ENCODE results near the gene DGKE.

DGKE gene

GRCh38 chr17:56833809-56834379, at the start of gene DGKE, which contains the start of gene C17orf67:
DGKE (plus strand) TSS chr17:56834151; CDS start chr17:56834796, 645 bp downstream.
C17orf67 (minus strand) TSS chr17:56833920; CDS start chr17:56815810, 18,110 bp downstream.
- DNase-seq: no peak

DNA sequence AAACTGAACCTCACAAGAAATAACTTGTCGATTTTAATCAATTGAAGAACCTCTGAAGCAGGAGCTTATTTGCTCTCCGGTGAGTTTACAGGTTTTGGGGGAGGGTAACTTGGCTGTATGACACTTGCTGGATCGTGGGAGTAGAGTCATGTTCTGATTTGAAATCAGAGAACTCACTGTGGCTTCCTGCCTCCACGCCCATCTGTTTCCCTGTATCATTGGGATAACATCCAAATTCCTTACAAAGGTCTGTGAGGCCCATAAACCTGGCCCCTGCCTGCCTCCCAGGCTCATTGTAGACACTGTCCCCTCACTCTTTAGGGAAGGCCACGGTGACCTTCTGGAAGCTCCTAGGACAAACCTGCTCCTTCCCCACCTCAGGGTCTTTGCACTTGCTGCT, 48.5 kb upstream of the DGKE start:
- DNase-seq: no peak

DNA sequence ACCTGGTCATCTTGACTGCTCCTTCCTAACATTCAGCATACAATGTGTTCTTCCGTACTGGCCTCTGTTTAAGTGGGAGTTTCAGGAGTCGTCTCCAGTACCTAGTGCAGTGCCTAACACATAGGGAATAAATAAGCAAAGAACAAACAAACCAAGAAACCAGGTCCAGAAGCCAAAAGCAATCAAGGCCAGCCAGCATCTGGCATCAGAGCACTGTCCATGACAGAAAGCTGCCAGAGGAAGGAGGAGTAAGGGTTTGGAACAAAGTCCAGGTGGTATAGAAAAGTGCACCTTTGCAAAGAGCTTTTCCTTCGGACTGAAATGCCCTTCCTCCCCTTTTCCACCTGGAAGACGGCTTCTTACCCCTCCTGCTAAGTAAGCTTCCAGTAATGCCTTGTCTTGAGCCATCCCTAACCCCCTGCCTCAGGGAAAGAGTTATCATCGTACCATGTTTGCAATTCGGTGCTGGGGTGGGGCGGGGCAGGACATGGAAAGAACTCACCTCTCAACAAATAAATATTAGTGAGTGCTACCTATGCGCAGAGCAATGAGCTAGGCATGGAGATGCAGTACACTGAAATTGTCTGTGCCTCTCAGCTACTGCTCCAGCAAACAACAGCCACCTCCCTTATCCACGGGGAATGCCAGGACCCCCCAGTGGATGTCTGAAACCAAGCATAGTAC, 47.8 kb upstream of the DGKE start:
- no peak for DNase-seq

DNA sequence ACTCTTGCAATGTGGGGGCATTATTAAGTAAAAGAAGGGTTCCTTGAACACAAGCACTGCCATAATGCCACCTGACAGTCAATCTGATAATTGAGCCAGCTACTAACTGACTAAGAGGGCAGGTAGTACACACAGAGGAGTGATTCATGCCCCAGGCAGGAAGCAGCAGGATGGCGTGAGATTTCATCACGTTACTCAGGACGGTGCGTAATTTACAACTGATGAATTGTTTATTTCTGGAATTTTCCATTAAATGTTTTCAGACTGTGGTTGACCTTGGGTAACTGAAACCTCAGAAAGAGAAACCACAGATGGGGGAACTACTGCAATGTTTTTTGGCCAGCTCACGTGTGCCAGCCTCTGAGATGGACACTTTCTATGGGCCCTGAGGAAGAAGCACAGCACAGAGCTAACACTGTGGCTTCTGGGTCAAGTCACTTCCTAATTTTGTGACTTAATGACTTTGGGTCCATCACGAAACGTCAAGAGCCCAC, 46.9 kb upstream of the DGKE start:
- no peak for DNase-seq

- DNase-seq: no peak
These were observed 41.7 kb upstream of the DGKE start for GRCh38 chr17:56792267-56792666.

DNA sequence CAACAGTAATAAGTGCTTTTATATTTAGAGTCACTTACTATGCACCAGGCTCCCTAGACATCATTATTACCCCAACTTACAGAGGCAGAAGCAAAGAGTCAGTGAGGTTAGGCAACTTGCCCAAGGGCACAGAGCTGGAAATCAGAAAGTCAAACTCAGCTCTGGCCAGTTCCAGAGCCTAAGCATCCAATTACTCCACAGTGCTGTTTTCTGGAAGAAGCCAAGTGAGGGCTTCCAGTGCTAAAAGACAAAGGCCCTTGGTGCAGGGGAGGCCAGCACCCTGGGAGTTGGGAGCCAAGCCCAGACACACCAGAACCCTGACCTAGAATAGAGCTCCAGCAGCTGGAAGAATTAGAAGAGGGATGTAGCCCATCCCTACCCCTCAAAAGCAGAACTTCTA, 40.4 kb upstream of the DGKE start:
- no peak for DNase-seq

DNA sequence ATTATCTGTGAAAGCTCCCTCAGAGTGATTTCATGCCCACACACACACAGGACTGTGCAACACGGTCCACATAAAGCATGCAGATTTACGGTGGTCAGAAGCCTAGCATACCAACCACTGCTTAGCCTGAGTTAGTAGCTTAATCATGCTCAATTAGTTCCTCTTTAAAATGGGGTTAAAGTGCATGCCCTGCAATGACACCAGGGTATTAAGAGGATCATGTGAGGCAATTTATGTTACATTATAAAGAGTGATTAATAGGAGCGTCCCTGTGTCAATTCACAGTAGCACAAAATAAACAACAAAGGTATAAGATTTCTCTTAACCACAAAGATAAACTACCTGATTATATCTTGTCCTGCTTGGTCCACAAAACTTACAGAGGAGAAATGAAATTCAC, 40.0 kb upstream of the DGKE start:
- DNase-seq: no peak

- no peak for DNase-seq
These were observed 38.6 kb upstream of the DGKE start for GRCh38 chr17:56795221-56795865.

DNA sequence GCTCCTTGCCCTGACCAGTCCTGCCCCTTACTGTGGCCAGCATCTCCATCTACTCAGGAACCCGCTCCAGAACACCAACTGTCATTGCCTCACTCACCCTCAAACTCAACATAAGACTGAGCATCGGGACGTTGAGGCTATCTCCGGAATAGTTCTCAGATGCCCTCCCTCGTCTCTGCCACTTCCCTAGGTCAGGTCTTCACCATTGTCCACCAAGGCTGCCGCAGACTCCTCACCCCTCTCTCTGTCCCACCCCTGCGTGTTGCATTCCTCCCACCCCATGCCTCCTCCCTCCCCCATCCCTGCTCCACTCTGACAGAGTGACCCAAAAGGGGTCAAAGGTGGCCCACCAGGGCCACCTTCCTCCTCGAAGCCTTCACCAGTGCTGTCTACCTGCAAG, 37.4 kb upstream of the DGKE start:
- DNase-seq: no peak

- no peak for DNase-seq
These were observed 35.0 kb upstream of the DGKE start for GRCh38 chr17:56798916-56799315.

DNA sequence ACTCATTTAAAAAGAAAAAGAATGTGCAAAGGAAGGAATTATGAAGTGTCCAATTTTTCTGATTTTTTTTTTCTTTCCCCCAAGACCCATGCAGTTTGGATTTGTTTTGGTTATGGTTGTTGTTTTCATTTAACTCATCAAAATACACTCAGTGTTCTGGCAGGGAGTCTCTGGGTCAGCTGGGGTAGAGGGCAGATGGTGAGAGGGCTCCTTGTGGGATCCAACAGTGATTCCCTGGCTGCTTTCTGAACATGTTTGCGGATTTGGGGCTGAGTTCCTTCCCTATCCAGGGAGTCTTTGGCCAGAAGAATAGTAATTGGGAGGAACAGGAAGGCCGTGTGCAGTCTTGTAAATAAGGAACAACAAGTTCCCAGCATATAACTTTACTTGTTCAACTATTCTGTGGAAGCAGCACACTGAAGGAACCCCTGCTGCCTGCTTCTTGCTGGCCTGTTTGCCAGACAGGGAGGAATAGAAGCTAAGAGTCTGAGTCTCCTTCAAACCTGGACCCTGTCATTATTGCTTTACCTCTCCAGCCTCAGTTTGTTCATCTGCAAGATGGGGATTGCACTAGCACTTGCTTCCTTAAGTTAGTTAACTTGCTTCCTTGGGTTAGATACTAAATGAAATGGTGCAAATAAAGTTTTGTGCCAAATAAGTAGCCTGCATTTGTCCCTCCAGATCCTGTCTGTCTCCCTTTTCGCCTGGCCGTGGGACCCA, 32.3 kb upstream of the DGKE start:
- DNase-seq: no peak

GRCh38 chr17:56803071-56803470, 30.9 kb upstream of the DGKE start:
- no peak for DNase-seq

DNA sequence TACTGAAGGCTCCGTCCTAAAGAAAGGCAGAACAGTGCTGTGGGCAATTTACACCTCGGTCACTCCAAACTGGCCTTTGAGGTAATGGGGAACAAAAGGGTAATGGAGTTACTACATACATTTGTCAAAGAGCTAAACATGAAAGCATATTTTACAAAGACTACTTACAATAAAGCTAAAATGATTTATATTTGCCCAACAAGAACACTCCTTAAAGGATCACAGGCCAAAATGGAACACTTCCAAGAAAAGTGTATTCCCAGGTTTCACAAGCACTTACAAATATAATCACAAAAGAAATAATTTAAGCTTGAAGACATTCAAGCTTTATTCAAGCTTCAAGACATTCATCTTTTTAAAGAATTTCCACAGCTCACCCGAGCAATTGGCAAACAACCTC, 29.5 kb upstream of the DGKE start:
- DNase-seq: no peak

DNA sequence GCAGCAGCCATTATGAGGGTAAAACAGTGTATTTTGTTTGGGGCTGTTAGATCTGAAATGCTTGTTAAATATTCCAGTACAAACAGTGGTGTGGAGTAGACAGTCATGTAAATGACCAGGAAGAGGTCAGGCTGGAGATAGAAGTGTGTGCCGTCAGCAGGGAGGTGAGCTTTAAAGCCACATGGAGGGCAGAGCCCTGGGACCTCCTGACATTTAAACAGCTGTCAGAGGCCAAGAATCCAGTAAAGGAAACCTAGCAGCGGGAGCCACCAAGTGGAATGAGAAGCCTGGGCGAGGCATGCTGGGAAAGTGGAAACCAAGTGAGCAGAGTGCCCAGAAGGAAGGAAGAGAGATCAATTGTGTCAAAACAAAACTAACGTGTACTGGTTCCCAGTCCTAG, 27.0 kb upstream of the DGKE start:
- DNase-seq: no peak

DNA sequence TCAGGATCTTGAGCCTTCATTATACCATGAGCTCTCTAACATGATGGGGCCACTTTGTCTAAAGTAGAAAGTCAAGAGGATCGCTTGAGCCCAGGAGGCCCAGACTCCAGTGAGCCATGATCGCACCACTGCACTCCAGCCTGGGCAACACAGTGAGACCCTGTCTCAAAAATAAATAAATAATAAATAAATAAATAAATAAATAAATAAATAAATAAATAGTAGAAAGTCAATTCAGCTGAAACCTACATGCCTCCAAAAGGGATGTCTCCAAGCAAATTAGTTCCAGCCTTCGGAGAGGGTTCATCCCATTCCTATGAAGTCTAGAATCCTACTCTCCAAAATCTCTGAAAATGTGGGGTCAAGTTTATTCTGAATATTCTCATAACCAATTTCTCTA, 26.2 kb upstream of the DGKE start:
- no peak for DNase-seq

- no peak for DNase-seq
These were observed 25.4 kb upstream of the DGKE start for GRCh38 chr17:56808503-56808902.

DNA sequence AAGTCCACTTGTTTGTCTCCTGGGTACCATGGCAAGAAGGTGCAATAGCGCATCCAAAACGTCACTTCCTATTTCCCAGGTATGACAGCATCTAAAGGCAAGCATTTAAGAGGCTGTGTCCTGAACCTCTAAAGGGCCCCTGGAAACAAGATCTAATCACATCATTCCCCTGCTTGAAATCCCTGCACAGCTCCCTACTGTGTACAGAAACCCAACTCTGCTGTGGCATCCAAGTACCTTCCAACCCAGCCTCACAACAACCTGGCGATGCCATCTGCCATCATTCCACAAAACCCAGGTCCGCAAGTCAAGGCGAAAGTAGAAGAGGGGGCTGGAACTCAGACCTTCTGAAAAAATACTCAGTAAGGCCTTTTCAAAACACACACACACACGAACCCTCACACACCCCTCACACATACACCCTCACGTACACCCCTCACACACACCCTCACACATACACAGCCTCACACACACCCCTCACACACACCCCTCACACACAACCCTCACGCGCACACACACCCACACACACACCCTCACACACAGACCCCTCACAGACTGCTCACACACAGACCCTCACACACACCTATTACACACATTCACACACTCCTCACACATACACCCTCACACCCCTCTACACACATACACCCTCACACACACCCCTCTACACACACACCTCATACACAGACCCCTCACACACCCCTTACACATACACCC, 24.7 kb upstream of the DGKE start:
- no peak for DNase-seq

DNA sequence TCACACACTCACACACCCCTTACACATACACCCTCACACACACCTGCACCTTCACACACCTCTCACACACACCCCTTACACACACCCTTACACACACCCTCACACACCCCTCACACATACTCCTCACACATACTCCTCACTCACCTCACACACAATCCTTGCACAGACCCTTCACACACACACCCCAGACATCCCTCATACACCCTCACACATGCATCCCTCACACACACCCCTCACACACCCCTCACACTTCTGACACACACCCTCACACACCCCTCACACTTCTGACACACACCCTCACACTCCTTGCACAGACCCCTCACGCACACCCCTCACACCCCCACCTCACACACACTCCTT, 24.2 kb upstream of the DGKE start:
- DNase-seq: no peak

DNA sequence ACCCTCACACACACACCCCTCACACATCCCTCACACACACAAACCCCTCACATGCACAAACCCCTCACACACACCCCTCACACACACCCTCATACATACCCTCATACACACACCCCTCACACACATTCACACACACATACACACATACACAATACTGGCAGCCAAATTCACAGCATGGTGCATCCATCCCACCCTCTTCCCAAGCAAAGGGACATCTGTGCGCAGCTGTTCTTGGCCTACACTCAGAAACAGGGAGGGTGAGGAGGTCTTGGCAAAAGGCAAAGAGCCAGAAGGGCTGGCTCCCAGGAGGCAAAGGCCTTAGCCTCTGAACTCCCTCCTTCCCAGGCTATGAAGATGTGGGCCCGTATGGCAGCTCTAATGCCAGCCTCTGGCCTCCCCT, 23.6 kb upstream of the DGKE start:
- DNase-seq: no peak

GRCh38 chr17:56810891-56811775, 22.8 kb upstream of the DGKE start:
- no peak for DNase-seq

- no peak for DNase-seq
These were observed 21.0 kb upstream of the DGKE start for GRCh38 chr17:56812901-56813388.

DNA sequence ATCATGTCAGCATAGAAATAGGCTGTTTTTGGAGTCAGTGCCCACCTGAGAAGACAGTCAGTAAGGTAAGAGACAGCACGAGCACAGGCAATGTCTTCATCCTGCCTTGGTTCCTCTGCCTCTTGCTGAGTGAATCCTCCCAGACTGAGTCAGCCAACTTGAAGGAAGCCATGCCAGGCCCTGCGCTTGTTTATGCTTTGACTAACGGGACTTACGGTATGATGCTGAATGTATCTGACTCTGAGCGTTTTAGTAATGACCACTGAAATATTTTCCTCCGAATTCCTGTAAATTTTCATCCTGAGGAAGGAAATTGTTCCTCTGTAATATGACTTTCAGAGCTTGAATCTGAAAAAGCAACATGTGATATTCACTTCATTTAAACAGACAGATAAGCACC, 18.2 kb upstream of the DGKE start:
- no peak for DNase-seq
